WTC11 (cell line): ENCODE data around the gene PRRT4. TPM values are rescaled to one million over a fixed set of nuclear protein-coding genes. Genes with fewer than 3 reads are reported as not detected.
A peak's percentile ranks its signal among the peaks of the same experiment; 100 is the strongest.

Experiments used
- ATAC-seq: fragments of 200-7000 bp; cut with Tn5 transposase; 2 replicates; pipeline ENCODE4 v1.10.0; 2021; ENCODE audit warnings: mild to moderate bottlenecking, moderate library complexity
- CTCF ChIA-PET: fragments of 300-600 bp; sonication (Branson Sonifier 250); formaldehyde crosslinking; loops from one replicate; lab custom pipeline; 2021; ENCODE audit warnings: antibody characterized with exemption; lab: Charles Lee
- POLR2A ChIA-PET: fragments of 350-600 bp; sonication (Branson Sonifier 250); formaldehyde crosslinking; loops from one replicate; lab custom pipeline; 2021; ENCODE audit warnings: antibody characterized with exemption; lab: Charles Lee
- DNase-seq: peaks from one replicate; pipeline ENCODE4 v3.0.0; 2021; ENCODE audit warnings: low spot score
- H3K27ac Mint-ChIP-seq: 2 replicates; pipeline ENCODE4 v1.8.0; 2021; ENCODE audit warnings: mixed read lengths
- H3K27me3 Mint-ChIP-seq: 2 replicates; pipeline ENCODE4 v1.8.0; 2021; ENCODE audit warnings: low read depth, mild to moderate bottlenecking, moderate library complexity, mixed read lengths
- H3K36me3 Mint-ChIP-seq: 2 replicates; pipeline ENCODE4 v1.8.0; 2021; ENCODE audit warnings: mixed read lengths
- H3K4me1 Mint-ChIP-seq: 2 replicates; pipeline ENCODE4 v1.8.0; 2022; ENCODE audit warnings: mixed read lengths
- H3K4me3 Mint-ChIP-seq: 2 replicates; pipeline ENCODE4 v1.8.0; 2021; ENCODE audit warnings: mild to moderate bottlenecking, moderate library complexity, mixed read lengths
- H3K9me3 Mint-ChIP-seq: 2 replicates; pipeline ENCODE4 v1.8.0; 2021; ENCODE audit warnings: mixed read lengths
- CDX4 ChIP-seq: fragments of 250-450 bp; sonication (Bioruptor Pico); IDR thresholded peaks from 2 replicates; pipeline ENCODE4 v1.9.0; 2021; ENCODE audit warnings: moderate library complexity, mild to moderate bottlenecking, inconsistent platforms, borderline replicate concordance
- CREM ChIP-seq: sonication (generic); formaldehyde crosslinking; IDR thresholded peaks from 2 replicates; pipeline ENCODE4 v1.8.1; 2022; ENCODE audit warnings: mild to moderate bottlenecking, missing genetic modification reagents, moderate library complexity
- E2F4 ChIP-seq: sonication (generic); formaldehyde crosslinking; IDR thresholded peaks from 2 replicates; pipeline ENCODE4 v1.8.1; 2022; ENCODE audit warnings: low read depth, mild to moderate bottlenecking, moderate library complexity, missing genetic modification reagents, borderline replicate concordance
- ELF4 ChIP-seq: sonication (generic); formaldehyde crosslinking; IDR thresholded peaks from 2 replicates; pipeline ENCODE4 v1.8.1; 2022; ENCODE audit warnings: low read depth, mild to moderate bottlenecking, moderate library complexity, missing genetic modification reagents
- ERG ChIP-seq: fragments of 250-450 bp; sonication (Bioruptor Pico); IDR thresholded peaks from 2 replicates; pipeline ENCODE4 v1.8.0; 2021; ENCODE audit warnings: mild to moderate bottlenecking
- FOXJ3 ChIP-seq: sonication (generic); formaldehyde crosslinking; IDR thresholded peaks from 2 replicates; pipeline ENCODE4 v1.9.0; 2021; ENCODE audit warnings: missing genetic modification reagents, mild to moderate bottlenecking, borderline replicate concordance
- HMGA2 ChIP-seq: fragments of 250-450 bp; sonication (Bioruptor Pico); IDR thresholded peaks from 2 replicates; pipeline ENCODE4 v1.4.0; 2021; ENCODE audit warnings: mild to moderate bottlenecking, moderate library complexity
- IRF1 ChIP-seq: sonication (generic); formaldehyde crosslinking; IDR thresholded peaks from 2 replicates; pipeline ENCODE4 v1.8.0; 2023; ENCODE audit warnings: missing genetic modification reagents
- MYBL2 ChIP-seq: sonication (generic); formaldehyde crosslinking; IDR thresholded peaks from 2 replicates; pipeline ENCODE4 v1.8.1; 2023; ENCODE audit warnings: mild to moderate bottlenecking, moderate library complexity, missing genetic modification reagents
- NR2C2 ChIP-seq: sonication (generic); formaldehyde crosslinking; IDR thresholded peaks from 2 replicates; pipeline ENCODE4 v1.8.0; 2022; ENCODE audit warnings: mild to moderate bottlenecking, missing genetic modification reagents
- NR3C1 ChIP-seq: sonication (generic); formaldehyde crosslinking; conservative IDR thresholded peaks from 2 replicates; pipeline ENCODE4 v1.8.1; 2023; ENCODE audit warnings: low read depth, mild to moderate bottlenecking, missing genetic modification reagents
- PREB ChIP-seq: sonication (generic); formaldehyde crosslinking; IDR thresholded peaks from 2 replicates; pipeline ENCODE4 v1.8.1; 2022; ENCODE audit warnings: mild to moderate bottlenecking, missing genetic modification reagents, moderate library complexity, borderline replicate concordance
- PRRX2 ChIP-seq: fragments of 250-450 bp; sonication (Bioruptor Pico); IDR thresholded peaks from 2 replicates; pipeline ENCODE4 v1.8.0; 2021; ENCODE audit warnings: mild to moderate bottlenecking
- RELA ChIP-seq: sonication (generic); formaldehyde crosslinking; IDR thresholded peaks from 2 replicates; pipeline ENCODE4 v1.8.1; 2022; ENCODE audit warnings: missing genetic modification reagents, mild to moderate bottlenecking, borderline replicate concordance
- ZNF219 ChIP-seq: sonication (generic); formaldehyde crosslinking; IDR thresholded peaks from 2 replicates; pipeline ENCODE4 v1.8.0; 2023; ENCODE audit warnings: missing genetic modification reagents, mild to moderate bottlenecking, borderline replicate concordance
- ZNF281 ChIP-seq: sonication (generic); formaldehyde crosslinking; IDR thresholded peaks from 2 replicates; pipeline ENCODE4 v1.8.0; 2023; ENCODE audit warnings: mild to moderate bottlenecking, missing genetic modification reagents
- ZNF416 ChIP-seq: fragments of 250-450 bp; sonication (Bioruptor Pico); IDR thresholded peaks from 2 replicates; pipeline ENCODE4 v1.9.0; 2021; ENCODE audit warnings: mild to moderate bottlenecking, inconsistent platforms
- ZNF423 ChIP-seq: fragments of 250-450 bp; sonication (Bioruptor Pico); IDR thresholded peaks from 2 replicates; pipeline ENCODE4 v2.1.2; 2022; ENCODE audit warnings: mild to moderate bottlenecking, moderate library complexity
- ZNF425 ChIP-seq: fragments of 250-450 bp; sonication (Bioruptor Pico); conservative IDR thresholded peaks from 2 replicates; pipeline ENCODE4 v1.9.0; 2021; ENCODE audit warnings: mild to moderate bottlenecking
- total RNA-seq: library from RNA; stranded (reverse); gene quantifications from 3 replicates; pipeline ENCODE4 v1.2.3, GENCODE V29; 2021

PRRT4 gene
- total RNA-seq, 1 experiment from 2014 or later: 1.2 TPM

GRCh38 chr7:128390871-128391565 lies 29.5 kb upstream of the PRRT4 start (continued):
- TF ChIP-seq ZNF416 (CRISPR knock-in tag): no peak
- no peak for TF ChIP-seq NR2C2
- TF ChIP-seq ERG (CRISPR knock-in tag): no peak

- ATAC-seq: peak; percentile 39
- H3K4me1 Mint-ChIP-seq: peaks cover 13% of the 10 kb centered on the region
Measured at GRCh38 chr7:128389618-128390329, 28.3 kb upstream of the PRRT4 start.

GRCh38 chr7:128389085-128389617 lies 27.7 kb upstream of the PRRT4 start:
- H3K4me3 Mint-ChIP-seq: no peak overlapping the region
- ChIA-PET CTCF (interaction anchor here (0.7 to 5.8 kb wide), 17 partner anchors 8 to 86 kb away, joined by 3 to 138 read pairs (median 4); partner anchors contain the start of genes IMPDH1 and RBM28), POLR2A (no interaction called here)
- H3K36me3 Mint-ChIP-seq: no peaks in the 10 kb centered on the region
- DNase-seq (no peak), ATAC-seq (peak; percentile 11)
- H3K27ac Mint-ChIP-seq: no peak overlapping the region
- peaks cover 25% of the 10 kb centered on the region for H3K27me3 Mint-ChIP-seq
- peaks cover 13% of the 10 kb centered on the region for H3K4me1 Mint-ChIP-seq
- H3K9me3 Mint-ChIP-seq: no peaks in the 10 kb centered on the region
- TF ChIP-seq IRF1 (CRISPR knock-in tag) (no peak), CDX4 (no peak), ZNF416 (CRISPR knock-in tag) (no peak), E2F4 (CRISPR knock-in tag) (no peak), NR3C1 (CRISPR knock-in tag) (no peak), PRRX2 (CRISPR knock-in tag) (no peak), ELF4 (CRISPR knock-in tag) (no peak), RELA (CRISPR knock-in tag) (no peak), HMGA2 (no peak), ZNF219 (CRISPR knock-in tag) (no peak), PREB (CRISPR knock-in tag) (no peak), FOXJ3 (no peak), MYBL2 (CRISPR knock-in tag) (no peak), ZNF281 (CRISPR knock-in tag) (no peak), ZNF425 (no peak)

More at GRCh38 chr7:128389618-128390329, 28.3 kb upstream of the PRRT4 start:
- TF ChIP-seq CREM: no peak
- 0 out of 2 replicates have a peak, but pooled peaks have one; percentile 15 for TF ChIP-seq ZNF423
- TF ChIP-seq, all 79 proteins: peak for 1
- DNase-seq: no peak
- Mint-ChIP-seq H3K9me3 (no peaks in the 10 kb centered on the region), H3K4me3 (no peak overlapping the region), H3K27me3 (peaks cover 25% of the 10 kb centered on the region), H3K27ac (no peak overlapping the region), H3K36me3 (no peaks in the 10 kb centered on the region)
- CTCF ChIA-PET: interaction anchor here (0.7 to 5.8 kb wide), 16 partner anchors 8 to 85 kb away, joined by 3 to 138 read pairs (median 4); partner anchors contain the start of genes IMPDH1 and RBM28
- POLR2A ChIA-PET: no interaction called here
